MCF 10A (cell line): ENCODE results near the gene MGAT1. TPM values are rescaled to one million over a fixed set of nuclear protein-coding genes. Genes with fewer than 3 reads are reported as not detected.

Experiments
- BruUV-seq: library from RNA; stranded (reverse); fragments of 400-500 nt; replicated peaks from 2 replicates; lab custom pipeline; 2021; lab: Mats Ljungman, UMichigan
- CTCF ChIA-PET: fragments of 300-600 bp; sonication (Branson Sonifier 250); formaldehyde crosslinking; extraction: SDS; loops from one replicate; lab custom pipeline; 2021; ENCODE audit warnings: antibody characterized with exemption, inconsistent platforms; lab: Yijun Ruan, JAX
- POLR2A ChIA-PET: fragments of 300-600, 350-650 bp; sonication (Branson Sonifier 250); formaldehyde crosslinking; extraction: SDS; loops from one replicate; lab custom pipeline; 2020; ENCODE audit warnings: antibody characterized with exemption, inconsistent platforms; lab: Yijun Ruan, JAX
- DNase-seq: peaks from one replicate; pipeline ENCODE4 v3.0.0-alpha.2; 2018; ENCODE audit not compliant: unreplicated experiment
- H3K27ac Mint-ChIP-seq: one replicate; pipeline ENCODE4 v1.8.0; 2022; ENCODE audit warnings: mild to moderate bottlenecking, low read depth, mixed read lengths; ENCODE audit not compliant: unreplicated experiment
- H3K27me3 Mint-ChIP-seq: one replicate; pipeline ENCODE4 v1.8.0; 2022; ENCODE audit warnings: mixed read lengths; ENCODE audit not compliant: insufficient read depth, unreplicated experiment
- H3K36me3 Mint-ChIP-seq: one replicate; pipeline ENCODE4 v1.8.0; 2022; ENCODE audit warnings: mild to moderate bottlenecking, moderate library complexity, mixed read lengths; ENCODE audit not compliant: insufficient read depth, unreplicated experiment
- H3K4me1 Mint-ChIP-seq: one replicate; pipeline ENCODE4 v1.8.0; 2022; ENCODE audit warnings: mixed read lengths; ENCODE audit not compliant: insufficient read depth, unreplicated experiment
- H3K4me3 Mint-ChIP-seq: one replicate; pipeline ENCODE4 v1.8.0; 2022; ENCODE audit warnings: mild to moderate bottlenecking, moderate library complexity, mixed read lengths; ENCODE audit not compliant: unreplicated experiment
- H3K9me3 Mint-ChIP-seq: one replicate; pipeline ENCODE4 v1.8.0; 2022; ENCODE audit warnings: mixed read lengths; ENCODE audit not compliant: unreplicated experiment
- intact Hi-C: fragments of 100-400 bp; cut with micrococcal nuclease; formaldehyde crosslinking; loops from 2 replicates; pipeline ENCODE4 v1.14.1; 2022
- total RNA-seq: library from RNA; stranded (reverse); gene quantifications from 2 replicates; pipeline ENCODE4 v1.2.3, GENCODE V29; 2022
- TF ChIP-seq, protein P1 (sequence below): fragments of 200-600 bp; IDR thresholded peaks from one replicate; pipeline ENCODE4 v1.8.0; 2022; ENCODE audit warnings: antibody characterized with exemption, mild to moderate bottlenecking; ENCODE audit not compliant: unreplicated experiment

MGAT1 gene
- total RNA-seq, 1 experiment from 2014 or later: 135 TPM

DNA sequence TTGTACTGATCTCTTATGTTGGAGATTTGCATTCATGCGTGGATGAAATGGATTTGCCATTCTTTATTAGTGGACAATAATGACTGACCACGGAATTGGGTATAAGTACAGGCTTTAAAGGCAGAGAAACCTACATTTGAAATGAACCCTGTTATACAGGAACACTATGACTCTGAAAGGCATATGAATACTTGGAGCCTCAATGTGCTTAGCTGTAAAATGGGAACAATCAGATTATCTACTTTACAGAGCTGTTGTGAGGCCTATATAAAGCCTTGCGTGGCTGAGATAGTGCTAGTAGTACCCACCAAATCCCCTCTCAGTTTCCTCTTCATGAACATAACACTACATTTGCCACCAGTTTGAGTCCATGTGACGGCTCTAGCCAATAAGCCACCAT is 18.9 kb upstream of the MGAT1 start:
- no peak for DNase-seq
- BruUV-seq: no TSS peak
- H3K9me3 Mint-ChIP-seq: no peaks in the 10 kb centered on the region
- ChIA-PET CTCF (interaction anchor here (1.4 kb wide), 1 partner anchor 47 kb away, joined by 3 read pairs; no protein-coding TSS in a partner anchor), POLR2A (interaction anchor here (0.9 to 1.0 kb wide), 2 partner anchors 9 to 11 kb away, joined by 3 to 4 read pairs; no protein-coding TSS in a partner anchor)
- intact Hi-C loops: no loop called here
- TF ChIP-seq, protein P1, sequence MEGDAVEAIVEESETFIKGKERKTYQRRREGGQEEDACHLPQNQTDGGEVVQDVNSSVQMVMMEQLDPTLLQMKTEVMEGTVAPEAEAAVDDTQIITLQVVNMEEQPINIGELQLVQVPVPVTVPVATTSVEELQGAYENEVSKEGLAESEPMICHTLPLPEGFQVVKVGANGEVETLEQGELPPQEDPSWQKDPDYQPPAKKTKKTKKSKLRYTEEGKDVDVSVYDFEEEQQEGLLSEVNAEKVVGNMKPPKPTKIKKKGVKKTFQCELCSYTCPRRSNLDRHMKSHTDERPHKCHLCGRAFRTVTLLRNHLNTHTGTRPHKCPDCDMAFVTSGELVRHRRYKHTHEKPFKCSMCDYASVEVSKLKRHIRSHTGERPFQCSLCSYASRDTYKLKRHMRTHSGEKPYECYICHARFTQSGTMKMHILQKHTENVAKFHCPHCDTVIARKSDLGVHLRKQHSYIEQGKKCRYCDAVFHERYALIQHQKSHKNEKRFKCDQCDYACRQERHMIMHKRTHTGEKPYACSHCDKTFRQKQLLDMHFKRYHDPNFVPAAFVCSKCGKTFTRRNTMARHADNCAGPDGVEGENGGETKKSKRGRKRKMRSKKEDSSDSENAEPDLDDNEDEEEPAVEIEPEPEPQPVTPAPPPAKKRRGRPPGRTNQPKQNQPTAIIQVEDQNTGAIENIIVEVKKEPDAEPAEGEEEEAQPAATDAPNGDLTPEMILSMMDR: no peak
- no peak overlapping the region for H3K27ac Mint-ChIP-seq
- no peaks in the 10 kb centered on the region for H3K27me3 Mint-ChIP-seq
- no peaks in the 10 kb centered on the region for H3K36me3 Mint-ChIP-seq
- H3K4me3 Mint-ChIP-seq: no peak overlapping the region
- peaks cover 18% of the 10 kb centered on the region for H3K4me1 Mint-ChIP-seq

DNA sequence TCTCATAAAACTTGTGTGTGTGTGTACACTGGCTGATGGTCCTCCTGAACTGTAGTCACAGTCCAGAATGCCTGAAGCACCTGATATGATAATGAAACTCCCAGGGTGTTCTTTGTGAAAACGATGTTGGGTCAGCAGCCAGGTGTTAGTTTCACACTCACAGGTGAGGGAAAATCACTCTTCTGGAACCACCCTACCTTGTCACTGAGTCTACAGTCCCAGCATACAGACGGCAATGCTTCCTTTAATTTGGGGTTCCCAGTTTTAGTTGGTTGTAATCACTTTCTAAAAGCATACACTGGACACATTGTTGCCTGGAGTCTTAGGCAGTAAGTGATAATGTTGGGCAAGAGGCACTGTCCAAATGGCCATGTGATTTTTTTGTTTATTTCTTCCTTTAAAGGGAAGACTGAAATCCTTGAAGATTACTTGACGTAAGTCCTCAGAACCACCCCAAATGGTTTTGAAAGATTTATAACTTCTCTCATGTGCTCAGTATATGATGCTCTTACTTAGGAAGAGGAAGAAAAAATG is 18.2 kb upstream of the MGAT1 start:
- no peak overlapping the region for H3K4me3 Mint-ChIP-seq
- ChIA-PET POLR2A (interaction anchor here (0.9 to 1.0 kb wide), 2 partner anchors 8 to 11 kb away, joined by 3 to 4 read pairs; no protein-coding TSS in a partner anchor), CTCF (interaction anchor here (1.4 kb wide), 1 partner anchor 47 kb away, joined by 3 read pairs; no protein-coding TSS in a partner anchor)
- peaks cover 11% of the 10 kb centered on the region for H3K4me1 Mint-ChIP-seq
- no peaks in the 10 kb centered on the region for H3K9me3 Mint-ChIP-seq
- H3K36me3 Mint-ChIP-seq: no peaks in the 10 kb centered on the region
- no peak overlapping the region for H3K27ac Mint-ChIP-seq
- BruUV-seq: no TSS peak
- DNase-seq: no peak
- TF ChIP-seq, protein P1: no peak
- H3K27me3 Mint-ChIP-seq: no peaks in the 10 kb centered on the region
- intact Hi-C loops: no loop called here

DNA sequence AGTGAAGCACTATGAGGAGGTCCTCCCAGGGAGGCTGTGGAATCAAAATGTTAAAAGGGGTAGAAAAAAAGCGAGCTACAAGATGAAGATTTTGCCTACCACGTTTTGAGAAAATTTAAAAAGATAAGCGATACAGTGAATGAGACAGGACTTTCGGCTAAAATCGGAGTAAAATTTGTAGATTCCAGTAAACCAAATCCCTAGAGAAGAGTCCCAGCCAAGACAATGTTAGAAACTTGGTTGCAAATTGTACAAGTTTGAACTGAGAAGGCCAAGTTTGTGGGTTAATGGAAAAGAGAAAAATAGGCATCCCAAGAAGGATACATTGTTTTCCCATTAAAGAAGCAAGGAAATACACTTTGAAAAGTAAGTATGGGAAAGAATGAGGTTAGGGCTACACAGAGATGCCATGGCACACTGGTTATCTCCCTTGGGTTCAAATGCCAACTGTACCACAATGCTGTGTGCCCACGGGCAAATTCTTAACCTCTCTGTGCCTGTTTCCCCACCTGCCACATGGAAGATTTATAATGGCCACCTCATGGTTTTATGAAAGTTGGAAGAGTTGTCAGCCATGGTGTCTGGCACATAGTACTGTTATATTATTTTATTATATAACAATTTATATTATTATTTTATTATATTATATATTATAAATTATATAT is 16.2 kb upstream of the MGAT1 start:
- Mint-ChIP-seq H3K27ac (no peak overlapping the region), H3K4me1 (no peaks in the 10 kb centered on the region), H3K9me3 (no peaks in the 10 kb centered on the region), H3K36me3 (no peaks in the 10 kb centered on the region), H3K27me3 (no peaks in the 10 kb centered on the region), H3K4me3 (no peak overlapping the region)
- intact Hi-C loops: no loop called here
- TF ChIP-seq, protein P1: no peak
- POLR2A ChIA-PET: no interaction called here
- CTCF ChIA-PET: interaction anchor here (1.6 kb wide), 1 partner anchor 11 kb away, joined by 10 read pairs; no protein-coding TSS in a partner anchor
- no peak for DNase-seq
- BruUV-seq: no TSS peak

DNA sequence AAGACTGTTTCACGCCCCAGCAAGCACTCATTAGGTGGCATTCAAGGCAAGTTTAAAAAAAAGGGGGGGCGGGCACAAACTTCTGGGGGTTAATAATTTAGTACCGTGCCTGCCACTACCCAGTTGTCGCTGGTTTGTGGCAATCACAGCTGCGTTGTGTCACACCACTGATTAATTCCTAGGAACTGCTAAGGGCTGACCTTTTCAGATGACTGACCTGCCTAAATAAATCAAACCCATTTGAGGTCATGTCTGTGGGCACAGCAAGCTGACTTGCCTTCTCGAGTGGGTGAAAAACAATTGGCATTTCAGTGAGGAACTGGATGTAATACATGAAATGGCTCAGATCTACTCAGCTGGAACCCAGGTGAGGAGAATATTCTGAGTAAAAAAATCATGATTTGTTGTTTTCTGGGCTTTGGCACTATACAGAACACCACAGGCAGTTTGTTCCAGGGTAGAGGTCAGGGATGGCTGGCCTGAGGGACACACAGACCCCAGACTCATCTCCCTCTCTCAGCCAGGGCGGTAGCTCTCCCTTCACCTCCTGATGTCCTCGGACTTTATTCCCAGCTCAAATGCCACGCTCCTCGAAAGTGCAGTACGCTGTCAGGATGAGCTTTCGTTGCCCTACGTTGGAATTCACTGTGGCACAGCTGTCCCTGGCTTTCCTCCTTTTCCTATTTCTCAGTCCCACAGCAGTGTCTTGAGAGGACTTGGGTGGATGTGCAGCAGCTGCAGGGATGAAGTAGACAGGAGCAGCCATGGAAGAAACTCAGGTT is 15.5 kb upstream of the MGAT1 start:
- no peak for DNase-seq
- no peaks in the 10 kb centered on the region for H3K36me3 Mint-ChIP-seq
- H3K27me3 Mint-ChIP-seq: no peaks in the 10 kb centered on the region
- BruUV-seq: no TSS peak
- H3K27ac Mint-ChIP-seq: no peak overlapping the region
- TF ChIP-seq, protein P1: no peak
- ChIA-PET CTCF (interaction anchor here (1.6 kb wide), 1 partner anchor 12 kb away, joined by 10 read pairs; no protein-coding TSS in a partner anchor), POLR2A (no interaction called here)
- H3K4me3 Mint-ChIP-seq: no peak overlapping the region
- H3K4me1 Mint-ChIP-seq: no peaks in the 10 kb centered on the region
- H3K9me3 Mint-ChIP-seq: no peaks in the 10 kb centered on the region
- intact Hi-C loops: no loop called here
